HEK293T (cell line): Measurements from ENCODE around the gene CEP20.

Source experiments
- CTCF ChIA-PET: fragments of 350-600 bp; formaldehyde crosslinking; extraction: SDS; loops from one replicate; lab custom pipeline; 2021; ENCODE audit warnings: antibody characterized with exemption, inconsistent platforms; lab: Yijun Ruan, JAX
- POLR2A ChIA-PET: fragments of 350-600 bp; formaldehyde crosslinking; extraction: SDS; loops from one replicate; lab custom pipeline; 2020; ENCODE audit warnings: antibody characterized with exemption, inconsistent platforms; lab: Yijun Ruan, JAX
- DNase-seq: peaks from one replicate; pipeline ENCODE4 v3.0.0; 2012; ENCODE audit warnings: mixed read lengths; ENCODE audit errors: extremely low spot score
- ARNT ChIP-seq: fragments of 450-650 bp; IDR thresholded peaks from 2 replicates; pipeline ENCODE4 v1.6.1; 2017; ENCODE audit warnings: mild to moderate bottlenecking
- BHLHE40 ChIP-seq: fragments of 450-650 bp; IDR thresholded peaks from 2 replicates; pipeline ENCODE4 v1.6.1; 2016; ENCODE audit warnings: mild to moderate bottlenecking, moderate library complexity, borderline replicate concordance
- CTBP1 ChIP-seq: fragments of 450-650 bp; IDR thresholded peaks from 2 replicates; pipeline ENCODE4 v1.6.1; 2016; ENCODE audit warnings: borderline replicate concordance
- ELF4 ChIP-seq: fragments of 450-650 bp; IDR thresholded peaks from 2 replicates; pipeline ENCODE4 v1.6.1; 2017; ENCODE audit warnings: antibody characterized with exemption
- FOXA1 ChIP-seq: fragments of 450-650 bp; IDR thresholded peaks from 2 replicates; pipeline ENCODE4 v1.6.1; 2016; ENCODE audit warnings: mild to moderate bottlenecking
- FOXK2 ChIP-seq: fragments of 450-650 bp; IDR thresholded peaks from 2 replicates; pipeline ENCODE4 v1.6.1; 2016; ENCODE audit warnings: mild to moderate bottlenecking
- FOXM1 ChIP-seq: fragments of 450-650 bp; IDR thresholded peaks from 2 replicates; pipeline ENCODE4 v1.6.1; 2017; ENCODE audit warnings: mild to moderate bottlenecking, borderline replicate concordance
- HDGF ChIP-seq: fragments of 450-650 bp; IDR thresholded peaks from 2 replicates; pipeline ENCODE4 v1.6.1; 2017; ENCODE audit warnings: antibody characterized with exemption, borderline replicate concordance
- L3MBTL2 ChIP-seq: fragments of 450-650 bp; conservative IDR thresholded peaks from 2 replicates; pipeline ENCODE4 v1.6.1; 2016; ENCODE audit warnings: mild to moderate bottlenecking
- LEF1 ChIP-seq: fragments of 450-650 bp; IDR thresholded peaks from 2 replicates; pipeline ENCODE4 v1.6.1; 2017; ENCODE audit warnings: mild to moderate bottlenecking, borderline replicate concordance
- NFRKB ChIP-seq: fragments of 450-650 bp; IDR thresholded peaks from 2 replicates; pipeline ENCODE4 v1.6.1; 2016; ENCODE audit warnings: mild to moderate bottlenecking, moderate library complexity
- PKNOX1 ChIP-seq: fragments of 450-650 bp; IDR thresholded peaks from 2 replicates; pipeline ENCODE4 v1.6.1; 2016
- SP1 ChIP-seq: fragments of 450-650 bp; IDR thresholded peaks from 2 replicates; pipeline ENCODE4 v1.6.1; 2017
- SUZ12 ChIP-seq: fragments of 450-650 bp; IDR thresholded peaks from 2 replicates; pipeline ENCODE4 v1.6.1; 2016; ENCODE audit warnings: mild to moderate bottlenecking
- TARDBP ChIP-seq: fragments of 450-650 bp; IDR thresholded peaks from 2 replicates; pipeline ENCODE4 v1.6.1; 2016
- ZNF384 ChIP-seq: fragments of 450-650 bp; IDR thresholded peaks from 2 replicates; pipeline ENCODE4 v1.6.1; 2016

Gene CEP20

GRCh38 chr16:15915555-15916081 lies 27.2 kb upstream of the CEP20 start:
- ChIA-PET POLR2A (no interaction called here), CTCF (no interaction called here)
- DNase-seq = no peak
- no peak for TF ChIP-seq PKNOX1
- no peak for TF ChIP-seq LEF1
- TF ChIP-seq SUZ12 = no peak
- TF ChIP-seq HDGF = no peak
- TF ChIP-seq NFRKB = no peak
- TF ChIP-seq ARNT = no peak
- TF ChIP-seq ZNF384 = no peak

GRCh38 chr16:15913046-15913698 lies 24.8 kb upstream of the CEP20 start:
- ChIA-PET CTCF (no interaction called here), POLR2A (no interaction called here)
- no peak for DNase-seq
- TF ChIP-seq ARNT (no peak), HDGF (no peak), CTBP1 (no peak), FOXA1 (no peak), SP1 (no peak), ZNF384 (no peak), LEF1 (no peak), FOXM1 (no peak), PKNOX1 (no peak)

GRCh38 chr16:15911198-15911597 lies 22.8 kb upstream of the CEP20 start:
- no peak for DNase-seq
- POLR2A ChIA-PET = no interaction called here
- CTCF ChIA-PET = no interaction called here
- TF ChIP-seq LEF1 (no peak), TARDBP (no peak), ARNT (no peak), BHLHE40 (no peak), SUZ12 (no peak), ZNF384 (no peak), SP1 (no peak), CTBP1 (no peak), NFRKB (no peak), L3MBTL2 (no peak)

- CTCF ChIA-PET = no interaction called here
- peak; percentile 71 for DNase-seq
- TF ChIP-seq SUZ12 (no peak), NFRKB (no peak), ZNF384 (no peak), FOXA1 (no peak), FOXK2 (no peak), CTBP1 (no peak), ELF4 (no peak), SP1 (no peak), BHLHE40 (no peak), FOXM1 (no peak), HDGF (no peak), LEF1 (no peak), ARNT (no peak)
- POLR2A ChIA-PET = no interaction called here
Observed at GRCh38 chr16:15907863-15908478, 19.6 kb upstream of the CEP20 start.

GRCh38 chr16:15906439-15906838 lies 18.0 kb upstream of the CEP20 start:
- TF ChIP-seq ZNF384 = no peak
- no peak for TF ChIP-seq L3MBTL2
- TF ChIP-seq FOXM1 = no peak
- TF ChIP-seq LEF1 = no peak
- TF ChIP-seq ELF4 = no peak
- no peak for TF ChIP-seq FOXK2
- TF ChIP-seq SP1 = no peak
- no peak for TF ChIP-seq SUZ12
- TF ChIP-seq BHLHE40 = no peak
- ChIA-PET CTCF (no interaction called here), POLR2A (interaction anchor here (1.2 kb wide), 1 partner anchor 19 kb away, joined by 3 read pairs; no protein-coding TSS in a partner anchor)
- no peak for DNase-seq

GRCh38 chr16:15903960-15904359 lies 15.6 kb upstream of the CEP20 start:
- ChIA-PET POLR2A (interaction anchor here (1.6 kb wide), 1 partner anchor 15 kb away, joined by 4 read pairs; the partner anchor contains the start of gene CEP20), CTCF (no interaction called here)
- no peak for TF ChIP-seq LEF1
- TF ChIP-seq ARNT = no peak
- no peak for TF ChIP-seq FOXK2
- no peak for TF ChIP-seq L3MBTL2
- no peak for TF ChIP-seq FOXA1
- TF ChIP-seq BHLHE40 = no peak
- no peak for TF ChIP-seq NFRKB
- no peak for TF ChIP-seq PKNOX1
- TF ChIP-seq TARDBP = no peak
- no peak for TF ChIP-seq SUZ12
- no peak for TF ChIP-seq ZNF384
- TF ChIP-seq FOXM1 = no peak
- no peak for TF ChIP-seq SP1
- TF ChIP-seq CTBP1 = no peak
- no peak for TF ChIP-seq HDGF
- TF ChIP-seq ELF4 = no peak
- no peak for DNase-seq
